ENCODE measurements around the gene STXBP6.

DNA sequence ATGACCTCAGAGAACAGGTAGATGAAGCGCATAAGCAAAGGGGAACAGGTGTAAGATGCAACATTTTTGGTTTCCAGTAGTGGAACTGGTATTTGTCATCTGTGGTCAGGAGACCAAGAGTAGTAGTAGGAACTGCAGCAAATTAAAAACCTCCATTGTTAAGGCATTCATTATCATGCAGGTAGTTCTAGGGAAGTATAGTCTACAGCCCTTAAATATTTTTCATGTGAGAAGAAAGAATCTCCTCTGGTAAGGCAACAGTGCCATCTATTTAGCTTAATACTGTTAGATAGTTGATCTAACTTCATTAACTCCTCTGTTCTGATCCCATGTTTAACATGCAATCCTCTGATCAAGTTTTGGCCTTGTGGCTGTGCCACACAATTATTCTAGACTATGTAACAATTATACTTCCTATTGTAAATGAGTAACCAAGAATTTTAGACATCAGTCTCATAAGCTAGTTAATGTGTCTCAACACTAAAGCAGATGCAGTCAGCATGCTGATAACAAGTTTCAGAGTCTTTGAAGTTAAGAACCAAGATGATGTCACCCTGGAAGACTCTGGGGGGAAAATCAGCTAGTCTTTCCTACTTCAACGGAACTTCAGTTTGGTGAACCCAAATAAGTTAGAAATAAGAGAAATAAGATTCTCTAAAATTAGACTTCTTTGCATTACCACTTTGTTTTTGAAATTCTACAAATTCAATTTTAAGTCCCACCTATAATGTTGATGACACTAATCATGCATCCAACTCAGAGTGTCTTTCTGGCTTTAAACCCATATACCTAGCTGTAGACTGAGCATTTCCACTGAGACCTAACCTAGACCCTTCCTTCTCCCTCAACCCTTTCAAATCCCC, 70.9 kb downstream of the STXBP6 start:
- TF ChIP-seq, protein P1, sequence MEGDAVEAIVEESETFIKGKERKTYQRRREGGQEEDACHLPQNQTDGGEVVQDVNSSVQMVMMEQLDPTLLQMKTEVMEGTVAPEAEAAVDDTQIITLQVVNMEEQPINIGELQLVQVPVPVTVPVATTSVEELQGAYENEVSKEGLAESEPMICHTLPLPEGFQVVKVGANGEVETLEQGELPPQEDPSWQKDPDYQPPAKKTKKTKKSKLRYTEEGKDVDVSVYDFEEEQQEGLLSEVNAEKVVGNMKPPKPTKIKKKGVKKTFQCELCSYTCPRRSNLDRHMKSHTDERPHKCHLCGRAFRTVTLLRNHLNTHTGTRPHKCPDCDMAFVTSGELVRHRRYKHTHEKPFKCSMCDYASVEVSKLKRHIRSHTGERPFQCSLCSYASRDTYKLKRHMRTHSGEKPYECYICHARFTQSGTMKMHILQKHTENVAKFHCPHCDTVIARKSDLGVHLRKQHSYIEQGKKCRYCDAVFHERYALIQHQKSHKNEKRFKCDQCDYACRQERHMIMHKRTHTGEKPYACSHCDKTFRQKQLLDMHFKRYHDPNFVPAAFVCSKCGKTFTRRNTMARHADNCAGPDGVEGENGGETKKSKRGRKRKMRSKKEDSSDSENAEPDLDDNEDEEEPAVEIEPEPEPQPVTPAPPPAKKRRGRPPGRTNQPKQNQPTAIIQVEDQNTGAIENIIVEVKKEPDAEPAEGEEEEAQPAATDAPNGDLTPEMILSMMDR (IDR thresholded peaks at IDR 0.05; ENCODE audit: low read depth, low read length, poor library complexity, severe bottlenecking) = no peak
- TF ChIP-seq EZH2phosphoT487 (IDR thresholded peaks at IDR 0.05; ENCODE audit: borderline replicate concordance, low read length) = no peak
